Common myeloid progenitor, CD34-positive (primary cell): ENCODE data around the gene SPARCL1.

Source experiments
- CTCF ChIA-PET: fragments of 350-600 bp; sonication (Branson Sonifier 250); formaldehyde crosslinking; loops from one replicate; lab custom pipeline; 2021; ENCODE audit warnings: antibody characterized with exemption; lab: Charles Lee
- POLR2A ChIA-PET: fragments of 350-600 bp; sonication (Branson Sonifier 250); formaldehyde crosslinking; loops from one replicate; lab custom pipeline; 2021; ENCODE audit warnings: antibody characterized with exemption; lab: Charles Lee
- DNase-seq, 3 donors: peaks; one replicate each; pipeline versions ENCODE4 v3.0.0 to v3.0.0-alpha.2; 2013
- H3K27ac ChIP-seq, 2 experiments: 1 replicate in 1 of 2; 2 replicates in 1 of 2; pipeline ENCODE4 v1.7.0; 2013; ENCODE audit warnings: inconsistent platforms in 2 of 2, low read length in 2 of 2, mild to moderate bottlenecking in 2 of 2, low read depth in 1 of 2, moderate library complexity in 1 of 2; ENCODE audit not compliant: severe bottlenecking in 2 of 2, insufficient read depth in 1 of 2, poor library complexity in 1 of 2
- H3K27me3 ChIP-seq, 5 experiments: replicated peaks in 2 of 5; 1 replicate in 3 of 5; 2 replicates in 2 of 5; pipeline versions ENCODE4 v1.6.1 to v1.7.0; 2013; ENCODE audit warnings: low read length in 4 of 5, mild to moderate bottlenecking in 2 of 5, moderate library complexity in 2 of 5, inconsistent platforms in 1 of 5; ENCODE audit not compliant: insufficient read depth in 5 of 5, control insufficient read depth in 4 of 5
- H3K36me3 ChIP-seq, 4 experiments: 1 replicate in 2 of 4; 2 replicates in 2 of 4; pipeline versions ENCODE4 v1.6.1 to v1.7.0; 2013; ENCODE audit warnings: low read length in 3 of 4, control low read depth in 1 of 4, mild to moderate bottlenecking in 1 of 4; ENCODE audit not compliant: control insufficient read depth in 4 of 4, insufficient read depth in 4 of 4
- H3K4me1 ChIP-seq, 4 experiments: 1 replicate in 3 of 4; 2 replicates in 1 of 4; pipeline versions ENCODE4 v1.6.1 to v1.7.1; 2013; ENCODE audit warnings: low read length in 3 of 4, mild to moderate bottlenecking in 3 of 4, control low read depth in 1 of 4, inconsistent platforms in 1 of 4, moderate library complexity in 1 of 4; ENCODE audit not compliant: control insufficient read depth in 4 of 4, insufficient read depth in 4 of 4; ENCODE audit errors: control extremely low read depth in 1 of 4
- H3K4me3 ChIP-seq, 7 experiments: 1 replicate in 4 of 7; 2 replicates in 3 of 7; pipeline versions ENCODE4 v1.5.1 to v1.7.0; 2013; ENCODE audit warnings: mild to moderate bottlenecking in 7 of 7, low read length in 6 of 7, moderate library complexity in 6 of 7, inconsistent platforms in 2 of 7, low read depth in 2 of 7, control low read depth in 1 of 7; ENCODE audit not compliant: insufficient read depth in 4 of 7, control insufficient read depth in 1 of 7; ENCODE audit errors: extremely low read depth in 1 of 7
- H3K9me3 ChIP-seq, 5 experiments: 1 replicate in 4 of 5; 2 replicates in 1 of 5; pipeline versions ENCODE4 v1.6.1 to v1.7.1; 2013; ENCODE audit warnings: low read length in 4 of 5, mild to moderate bottlenecking in 2 of 5, inconsistent platforms in 1 of 5, low read depth in 1 of 5, moderate library complexity in 1 of 5; ENCODE audit not compliant: control insufficient read depth in 4 of 5, insufficient read depth in 2 of 5; ENCODE audit errors: control extremely low read depth in 1 of 5
- WGBS: methylation state at CpG from one replicate; pipeline ENCODE4 v1.1.5; 2013; ENCODE audit not compliant: insufficient coverage; 5-methylcytosine and 5-hydroxymethylcytosine counted together

Gene SPARCL1

GRCh38 chr4:87566276-87566675 lies 37.1 kb upstream of the SPARCL1 start:
- Histone ChIP-seq H3K4me3 (no peak overlapping the region), H3K4me1 (peaks cover 0 to 12% (median 1%) of the 10 kb centered on the region in 4 experiments), H3K27ac (no peak overlapping the region), H3K27me3 (no peaks in the 10 kb centered on the region), H3K9me3 (no peaks in the 10 kb centered on the region), H3K36me3 (no peaks in the 10 kb centered on the region)
- CTCF ChIA-PET, result interaction anchor here (1.2 kb wide), 1 partner anchor 15 kb away, joined by 3 read pairs; no protein-coding TSS in a partner anchor
- POLR2A ChIA-PET, result no interaction called here
- WGBS, result no CpG with 5 or more reads among the region's 2 CpGs
- DNase-seq, result no peak

DNA sequence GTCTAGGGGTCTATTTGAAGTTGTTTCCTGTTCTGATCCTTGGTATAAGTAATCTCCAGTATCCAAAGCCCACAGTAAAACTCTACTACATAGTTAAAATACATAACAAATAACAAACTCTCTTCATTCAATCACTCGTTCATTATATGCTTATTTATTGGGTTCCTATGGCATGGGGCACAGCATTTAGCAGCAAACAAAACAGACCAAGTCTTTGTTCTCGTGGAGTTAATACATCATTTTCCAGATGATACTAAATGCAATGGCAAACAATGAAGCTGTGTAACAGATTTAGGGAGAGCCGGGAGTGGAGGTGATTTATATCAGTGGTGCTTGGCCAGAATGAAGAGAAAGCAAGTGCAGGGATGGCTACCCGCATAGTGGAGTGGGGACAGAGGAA lies 36.6 kb upstream of the SPARCL1 start:
- Histone ChIP-seq H3K27me3 (no peaks in the 10 kb centered on the region), H3K4me1 (peaks cover 0 to 8% (median 1%) of the 10 kb centered on the region in 4 experiments), H3K9me3 (no peaks in the 10 kb centered on the region), H3K27ac (no peak overlapping the region), H3K36me3 (no peaks in the 10 kb centered on the region), H3K4me3 (no peak overlapping the region)
- POLR2A ChIA-PET, result no interaction called here
- CTCF ChIA-PET, result no interaction called here
- DNase-seq, result no peak
- 98% methylated on average over 4 of the region's 4 CpGs for WGBS

GRCh38 chr4:87560802-87561201 lies 31.6 kb upstream of the SPARCL1 start:
- H3K27ac ChIP-seq, result no peak overlapping the region
- peaks cover 0 to 17% (median 10%) of the 10 kb centered on the region in 4 experiments for H3K4me1 ChIP-seq
- peak in 1 of 3 donors; percentile 12 for DNase-seq
- 100% methylated on average over 2 of the region's 2 CpGs for WGBS
- CTCF ChIA-PET, result no interaction called here
- no peak overlapping the region for H3K4me3 ChIP-seq
- no peaks in the 10 kb centered on the region for H3K9me3 ChIP-seq
- POLR2A ChIA-PET, result no interaction called here
- H3K27me3 ChIP-seq, result no peaks in the 10 kb centered on the region
- H3K36me3 ChIP-seq, result no peaks in the 10 kb centered on the region

GRCh38 chr4:87559090-87559837 lies 30.1 kb upstream of the SPARCL1 start:
- Histone ChIP-seq H3K4me3 (peak overlapping the region in 2 of 7 experiments; percentile 29 to 30), H3K27ac (no peak overlapping the region), H3K36me3 (no peaks in the 10 kb centered on the region), H3K27me3 (no peaks in the 10 kb centered on the region), H3K9me3 (no peaks in the 10 kb centered on the region), H3K4me1 (peaks cover 0 to 17% (median 9%) of the 10 kb centered on the region in 4 experiments)
- peak; percentile 29 to 89 (median 83) for DNase-seq
- ChIA-PET CTCF (interaction anchor here (1.1 to 1.3 kb wide), 2 partner anchors 10 to 24 kb away, joined by 3 to 4 read pairs; no protein-coding TSS in a partner anchor), POLR2A (interaction anchor here (0.6 kb wide), 1 partner anchor 450 kb away, joined by 4 read pairs; no protein-coding TSS in a partner anchor)
- WGBS, result 0% methylated on average over 4 of the region's 8 CpGs

DNA sequence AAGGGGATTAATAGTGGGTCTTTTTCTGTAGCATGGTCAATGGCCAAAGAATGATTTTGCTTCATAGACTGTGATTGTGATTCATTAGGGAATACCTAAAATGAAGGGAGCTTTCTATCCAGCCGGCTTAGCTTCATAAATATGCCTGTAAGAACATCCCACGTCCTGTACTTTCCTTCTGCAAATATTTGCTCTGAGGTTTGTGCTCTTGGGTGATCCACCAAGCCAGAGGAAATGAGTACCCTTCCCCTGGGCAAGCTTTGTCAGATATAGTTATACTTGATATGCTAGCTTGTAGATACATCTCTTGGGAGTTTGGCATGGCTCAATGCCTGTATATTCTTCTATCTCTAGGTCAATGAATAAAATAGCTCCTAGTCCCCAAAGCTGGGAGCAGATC lies 28.2 kb upstream of the SPARCL1 start:
- no peak for DNase-seq
- H3K4me1 ChIP-seq, result peaks cover 0 to 17% (median 9%) of the 10 kb centered on the region in 4 experiments
- no peaks in the 10 kb centered on the region for H3K27me3 ChIP-seq
- ChIA-PET POLR2A (no interaction called here), CTCF (interaction anchor here (1.2 kb wide), 1 partner anchor 13 kb away, joined by 4 read pairs; no protein-coding TSS in a partner anchor)
- WGBS, result 83% methylated on average over 1 of the region's 2 CpGs
- no peak overlapping the region for H3K27ac ChIP-seq
- no peaks in the 10 kb centered on the region for H3K36me3 ChIP-seq
- H3K9me3 ChIP-seq, result no peaks in the 10 kb centered on the region
- no peak overlapping the region for H3K4me3 ChIP-seq

DNA sequence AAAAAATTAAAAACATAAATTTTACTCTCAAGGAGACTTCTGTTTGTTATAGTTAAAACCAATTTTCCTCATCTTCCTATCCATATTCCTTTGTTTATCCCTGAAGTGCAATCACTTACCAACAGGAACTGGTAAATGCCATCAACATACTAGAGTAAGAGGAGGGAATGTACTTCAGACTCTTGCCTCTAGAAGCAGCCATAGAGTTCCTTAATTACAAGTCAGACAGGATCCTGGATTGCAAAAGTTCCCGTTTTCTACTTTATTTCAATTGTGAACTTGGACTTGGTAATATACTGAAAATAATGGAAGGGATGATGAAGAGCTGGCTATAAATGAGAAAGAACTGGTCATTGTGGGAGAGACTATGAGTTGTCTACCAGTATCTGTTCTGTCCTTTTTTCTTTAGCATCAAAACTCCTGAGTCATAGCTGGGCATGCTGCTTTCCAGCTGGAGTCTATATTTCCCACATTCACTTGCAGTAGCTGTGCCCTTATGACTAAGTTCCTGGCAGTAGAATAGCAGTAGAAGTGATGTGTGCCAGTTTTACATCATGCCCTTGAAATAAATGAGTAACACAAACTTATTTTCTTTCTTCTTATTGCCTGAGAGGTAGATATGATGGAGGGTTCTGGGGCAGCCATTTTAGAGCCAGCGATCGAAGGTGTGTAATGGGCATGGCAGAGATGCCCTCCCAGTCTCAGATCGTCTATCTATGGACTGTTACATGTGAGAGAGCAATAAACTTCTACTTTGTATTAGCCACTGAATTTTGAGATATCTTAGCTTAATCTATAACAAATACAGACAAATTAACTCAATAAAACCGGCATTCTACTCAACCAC lies 26.8 kb upstream of the SPARCL1 start:
- no peak overlapping the region for H3K27ac ChIP-seq
- H3K36me3 ChIP-seq, result no peaks in the 10 kb centered on the region
- POLR2A ChIA-PET, result no interaction called here
- H3K27me3 ChIP-seq, result no peaks in the 10 kb centered on the region
- CTCF ChIA-PET, result interaction anchor here (1.2 kb wide), 1 partner anchor 12 kb away, joined by 4 read pairs; no protein-coding TSS in a partner anchor
- peak in 2 of 3 donors; percentile 42 to 56 for DNase-seq
- WGBS, result 100% methylated on average over 2 of the region's 5 CpGs
- H3K4me3 ChIP-seq, result no peak overlapping the region
- peaks cover 0 to 17% (median 9%) of the 10 kb centered on the region in 4 experiments for H3K4me1 ChIP-seq
- H3K9me3 ChIP-seq, result no peaks in the 10 kb centered on the region
